HG03469 (cell line): ENCODE data around the gene OSBPL1A.

Experiments
- ATAC-seq: cut with Tn5 transposase; IDR thresholded peaks from one replicate; pipeline ENCODE4 v1.9.1; 2021; ENCODE audit warnings: mild to moderate bottlenecking, moderate library complexity, moderate number of reproducible peaks; ENCODE audit not compliant: unreplicated experiment

Gene OSBPL1A

GRCh38 chr18:24397694-24398368 is at the start of gene OSBPL1A:
OSBPL1A (minus strand) TSS chr18:24397824; CDS start chr18:24377533, 20,291 bp downstream.
- no peak for ATAC-seq

- ATAC-seq, result no peak
Observed at GRCh38 chr18:24446953-24447538, 49.4 kb upstream of the OSBPL1A start.

- peak; percentile 65 for ATAC-seq
Observed at GRCh38 chr18:24446453-24446852, 48.8 kb upstream of the OSBPL1A start.

GRCh38 chr18:24443870-24444269 is 46.2 kb upstream of the OSBPL1A start:
- peak; percentile 68 for ATAC-seq

- no peak for ATAC-seq
Observed at GRCh38 chr18:24436939-24437338, 39.3 kb upstream of the OSBPL1A start.

- no peak for ATAC-seq
Observed at GRCh38 chr18:24432618-24433017, 35.0 kb upstream of the OSBPL1A start.

- no peak for ATAC-seq
Observed at GRCh38 chr18:24429188-24429587, 31.6 kb upstream of the OSBPL1A start.

- ATAC-seq, result no peak
Observed at GRCh38 chr18:24428709-24429108, 31.1 kb upstream of the OSBPL1A start.

GRCh38 chr18:24427484-24427883 is 29.9 kb upstream of the OSBPL1A start:
- ATAC-seq, result no peak

- peak; percentile 77 for ATAC-seq
Observed at GRCh38 chr18:24426398-24427294, 29.0 kb upstream of the OSBPL1A start, which contains the start of gene IMPACT. IMPACT (plus strand) TSS chr18:24426670; CDS start chr18:24426757, 87 bp downstream.

GRCh38 chr18:24426073-24426397 is 28.4 kb upstream of the OSBPL1A start:
- ATAC-seq, result no peak

- ATAC-seq, result no peak
Observed at GRCh38 chr18:24421831-24422230, 24.2 kb upstream of the OSBPL1A start.

- ATAC-seq, result no peak
Observed at GRCh38 chr18:24420551-24420950, 22.9 kb upstream of the OSBPL1A start.

GRCh38 chr18:24417480-24417879 is 19.9 kb upstream of the OSBPL1A start:
- ATAC-seq, result no peak

GRCh38 chr18:24414349-24415003 is 16.9 kb upstream of the OSBPL1A start:
- peak; percentile 65 for ATAC-seq

- no peak for ATAC-seq
Observed at GRCh38 chr18:24413148-24413547, 15.5 kb upstream of the OSBPL1A start.

GRCh38 chr18:24408496-24408895 is 10.9 kb upstream of the OSBPL1A start:
- no peak for ATAC-seq

- no peak for ATAC-seq
Observed at GRCh38 chr18:24404591-24404990, 7.0 kb upstream of the OSBPL1A start.

GRCh38 chr18:24403076-24403475 is 5.5 kb upstream of the OSBPL1A start:
- no peak for ATAC-seq

- no peak for ATAC-seq
Observed at GRCh38 chr18:24402209-24402785, 4.7 kb upstream of the OSBPL1A start.

GRCh38 chr18:24400587-24400986 is 3.0 kb upstream of the OSBPL1A start:
- no peak for ATAC-seq
